HG03457 (cell line): ENCODE measurements around the gene KLF11.

Experiments used
- ATAC-seq: cut with Tn5 transposase; IDR thresholded peaks from one replicate; pipeline ENCODE4 v1.9.1; 2021; ENCODE audit warnings: moderate number of reproducible peaks; ENCODE audit not compliant: unreplicated experiment

The KLF11 gene

DNA sequence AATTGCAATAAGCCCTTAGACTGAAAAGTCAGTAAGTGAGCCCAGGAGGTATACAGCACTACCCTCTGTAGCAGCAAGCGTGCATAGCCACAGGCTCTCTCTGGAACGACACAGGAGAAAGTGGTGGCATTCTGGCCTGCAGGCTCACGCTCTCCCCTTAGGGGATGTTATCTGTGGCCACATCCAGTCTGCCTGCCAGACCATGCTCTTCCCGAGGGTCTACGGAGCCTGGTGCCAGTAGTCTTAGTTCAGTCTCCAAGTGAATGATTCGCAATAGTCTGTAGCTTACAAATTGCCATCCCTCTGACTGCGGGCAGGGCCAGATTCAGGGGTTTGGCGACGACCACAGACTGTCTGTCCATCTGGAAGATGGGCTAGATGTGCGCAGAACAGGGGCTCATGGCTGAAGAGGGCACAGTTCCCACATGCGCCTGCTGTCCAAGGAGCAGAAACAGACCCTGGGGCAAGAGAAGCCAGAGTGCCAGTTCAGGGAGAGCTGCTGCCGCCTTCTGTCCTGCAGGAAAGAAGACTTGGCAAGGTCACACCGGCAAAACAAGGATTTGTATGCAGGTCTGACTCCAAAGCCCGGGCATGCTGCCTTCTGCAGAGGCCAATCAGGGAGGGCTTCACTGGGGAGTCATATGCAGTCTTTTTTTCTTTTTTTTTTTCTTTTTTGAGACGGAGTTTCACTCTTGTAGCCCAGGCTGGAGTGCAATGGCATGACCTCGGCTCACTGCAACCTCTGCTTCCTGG is 3.5 kb upstream of the KLF11 start:
- ATAC-seq, result no peak

DNA sequence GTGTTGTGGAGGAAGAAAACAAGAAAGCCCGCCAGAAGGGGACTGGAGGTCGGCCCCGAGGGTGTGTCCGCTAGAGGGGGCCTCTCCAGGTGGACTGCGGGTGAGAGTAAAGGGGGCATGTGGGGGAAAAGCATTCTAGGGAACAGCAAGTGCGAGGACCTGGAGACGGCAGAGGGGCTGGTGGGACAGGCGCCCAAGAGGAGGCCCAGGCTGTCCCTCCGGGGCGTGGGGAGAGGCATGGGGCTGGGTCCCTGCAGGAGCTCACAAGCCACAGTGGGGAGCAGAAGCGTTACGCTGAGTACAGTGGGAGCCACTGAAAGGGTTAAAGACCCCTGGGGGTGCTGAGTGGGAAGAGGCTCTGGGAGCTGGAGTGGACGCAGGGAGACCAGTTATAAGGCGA is 1.6 kb upstream of the KLF11 start:
- no peak for ATAC-seq

DNA sequence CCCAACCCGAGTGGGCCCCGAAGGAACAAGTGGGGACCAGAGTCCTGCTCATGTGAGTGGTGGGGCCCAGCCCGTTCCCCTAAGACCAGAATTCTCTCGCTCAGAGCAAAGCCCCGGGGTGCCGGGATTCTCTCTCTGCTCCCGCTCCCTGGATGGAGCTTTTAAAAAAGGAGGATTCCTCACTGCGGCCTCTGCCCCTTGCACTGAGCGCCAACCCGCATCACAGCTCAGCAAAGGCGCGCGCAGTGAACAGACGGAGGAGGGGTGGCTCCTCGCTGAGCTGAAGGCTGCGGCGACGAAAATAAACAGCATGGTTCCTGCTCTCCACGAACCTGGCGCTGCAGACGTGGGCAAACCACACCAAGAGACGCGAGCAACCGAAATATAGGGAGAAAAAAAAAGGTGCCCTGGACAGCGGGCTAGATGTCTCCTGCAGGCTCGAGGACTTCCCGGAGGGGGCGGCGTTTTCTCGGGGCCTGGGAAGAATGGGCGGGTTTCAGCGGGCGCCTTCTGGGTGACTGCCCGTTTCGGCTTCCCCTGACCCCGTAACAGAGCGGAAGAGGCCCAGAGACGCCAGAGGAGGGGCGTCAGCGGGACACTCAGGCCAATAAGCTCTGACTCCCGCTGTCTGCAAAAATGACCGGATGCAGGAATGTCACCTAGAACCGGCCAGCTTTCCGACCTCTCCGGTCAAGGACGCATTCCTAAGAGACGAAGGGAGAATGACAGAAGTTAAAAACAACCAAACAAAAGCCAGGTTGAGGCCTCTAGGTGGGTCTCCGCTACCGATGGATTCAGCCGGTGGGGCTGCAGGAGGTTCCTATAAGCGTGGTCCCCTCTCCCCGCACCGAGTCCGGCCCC is 819 bp upstream of the KLF11 start:
- ATAC-seq, result no peak

DNA sequence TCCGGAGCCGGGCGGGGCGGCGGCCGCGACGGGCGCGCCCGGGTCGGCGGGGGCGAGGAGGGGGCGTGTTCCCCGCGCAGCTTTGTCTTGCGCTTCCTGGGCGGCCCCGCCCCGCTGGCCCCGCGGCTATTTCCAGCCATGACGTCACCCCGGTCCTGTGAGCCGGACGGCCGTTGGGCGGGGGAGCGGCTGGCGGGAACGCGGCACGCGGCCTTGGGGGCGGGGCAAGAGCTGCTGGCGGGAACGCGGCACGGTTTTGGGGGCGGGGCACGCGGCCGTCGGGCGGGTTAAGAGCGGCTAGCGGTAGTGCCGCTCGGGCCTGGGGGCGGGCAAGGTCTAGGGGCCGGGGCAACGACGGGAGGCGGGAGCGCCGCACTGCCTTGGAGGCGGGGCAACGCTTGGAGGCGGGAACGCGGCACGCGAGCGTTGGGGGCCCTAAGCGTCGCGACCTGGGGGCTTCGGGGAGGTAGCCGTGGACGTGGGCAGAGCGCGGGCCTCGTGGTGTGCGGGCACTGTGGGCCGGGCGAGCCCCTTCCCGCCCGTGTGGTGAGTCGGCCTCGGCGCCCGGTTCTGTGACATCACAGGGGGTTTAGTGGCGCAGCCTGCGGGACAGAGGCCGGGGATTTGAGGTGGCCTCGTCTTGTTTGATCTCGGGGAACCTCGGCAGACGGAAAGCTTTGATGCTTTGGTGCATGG is 704 bp downstream of the KLF11 start:
- peak; percentile 43 for ATAC-seq

DNA sequence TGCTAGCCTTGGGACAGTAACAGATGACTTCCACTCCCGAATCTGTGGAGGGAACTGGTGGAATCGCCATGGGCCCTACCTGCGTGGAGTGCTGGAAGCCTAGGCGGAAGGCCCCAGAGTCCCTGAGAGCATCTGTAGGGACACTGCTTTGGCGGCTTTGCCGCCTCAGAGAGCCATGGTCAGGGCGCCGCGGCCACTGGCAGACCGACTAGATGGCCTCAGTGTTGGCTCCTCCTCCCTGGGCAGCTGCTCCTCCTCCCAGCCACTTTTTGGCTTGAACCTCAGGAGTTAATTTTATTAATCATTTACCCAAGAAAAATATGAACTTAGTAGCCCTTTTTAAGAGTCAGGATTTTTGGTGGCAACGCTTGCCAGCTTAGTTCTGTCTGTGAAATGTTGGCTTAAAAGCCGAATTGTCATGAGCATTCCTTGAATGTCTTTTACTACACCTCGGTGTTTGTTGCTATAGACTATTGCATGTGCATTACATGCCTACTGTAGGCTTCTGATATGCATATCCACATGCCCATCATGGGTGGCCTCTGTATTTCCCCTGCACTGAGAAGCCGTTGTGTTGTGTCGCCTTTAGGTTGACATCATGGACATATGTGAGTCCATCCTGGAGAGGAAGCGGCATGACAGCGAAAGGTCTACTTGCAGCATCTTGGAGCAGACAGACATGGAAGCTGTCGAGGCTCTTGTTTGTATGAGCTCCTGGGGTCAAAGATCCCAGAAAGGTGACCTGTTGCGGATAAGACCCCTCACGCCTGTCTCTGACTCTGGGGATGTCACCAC is 2.4 kb downstream of the KLF11 start:
- no peak for ATAC-seq

DNA sequence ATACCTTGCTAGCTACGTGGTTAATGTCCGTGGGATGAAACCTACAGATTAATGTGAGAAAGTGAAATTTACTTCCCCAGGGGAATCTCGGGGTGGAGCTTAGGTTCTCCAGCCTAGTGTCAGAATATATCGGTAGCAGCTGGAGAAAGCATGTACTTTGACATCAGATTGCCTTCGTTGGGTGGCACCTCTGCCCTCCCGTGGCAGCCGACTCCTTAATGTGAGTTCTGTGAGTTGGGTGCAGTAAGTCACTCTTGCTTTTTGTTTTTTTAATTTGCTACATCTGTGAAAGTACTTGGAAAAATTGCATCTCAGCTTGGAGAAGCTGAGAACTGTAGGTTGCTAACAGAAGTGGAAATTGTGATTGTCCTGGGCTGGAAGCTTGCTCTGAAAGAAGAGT is 3.6 kb downstream of the KLF11 start:
- ATAC-seq, result no peak

DNA sequence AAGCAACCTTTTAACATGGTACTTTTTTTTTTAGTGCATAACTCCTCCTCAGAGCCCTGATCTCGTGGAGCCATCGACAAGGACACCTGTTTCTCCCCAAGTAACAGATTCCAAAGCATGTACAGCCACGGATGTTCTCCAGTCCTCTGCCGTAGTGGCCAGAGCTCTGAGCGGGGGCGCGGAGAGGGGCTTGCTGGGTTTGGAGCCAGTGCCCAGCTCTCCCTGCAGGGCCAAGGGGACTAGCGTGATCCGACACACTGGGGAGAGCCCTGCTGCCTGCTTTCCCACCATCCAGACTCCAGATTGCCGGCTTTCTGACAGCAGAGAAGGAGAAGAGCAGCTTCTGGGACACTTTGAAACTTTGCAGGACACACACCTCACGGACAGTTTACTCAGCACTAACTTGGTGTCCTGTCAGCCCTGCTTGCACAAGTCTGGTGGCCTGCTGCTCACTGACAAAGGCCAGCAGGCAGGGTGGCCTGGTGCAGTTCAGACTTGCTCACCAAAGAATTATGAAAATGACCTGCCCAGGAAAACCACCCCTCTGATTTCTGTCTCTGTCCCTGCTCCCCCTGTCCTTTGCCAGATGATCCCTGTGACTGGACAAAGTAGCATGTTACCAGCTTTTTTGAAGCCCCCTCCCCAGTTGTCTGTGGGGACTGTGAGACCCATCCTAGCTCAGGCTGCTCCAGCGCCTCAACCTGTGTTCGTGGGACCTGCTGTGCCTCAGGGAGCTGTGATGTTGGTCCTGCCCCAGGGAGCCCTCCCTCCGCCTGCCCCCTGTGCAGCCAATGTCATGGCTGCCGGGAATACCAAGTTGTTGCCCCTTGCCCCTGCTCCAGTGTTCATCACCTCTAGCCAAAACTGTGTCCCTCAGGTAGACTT is 4.5 kb downstream of the KLF11 start:
- ATAC-seq, result no peak

DNA sequence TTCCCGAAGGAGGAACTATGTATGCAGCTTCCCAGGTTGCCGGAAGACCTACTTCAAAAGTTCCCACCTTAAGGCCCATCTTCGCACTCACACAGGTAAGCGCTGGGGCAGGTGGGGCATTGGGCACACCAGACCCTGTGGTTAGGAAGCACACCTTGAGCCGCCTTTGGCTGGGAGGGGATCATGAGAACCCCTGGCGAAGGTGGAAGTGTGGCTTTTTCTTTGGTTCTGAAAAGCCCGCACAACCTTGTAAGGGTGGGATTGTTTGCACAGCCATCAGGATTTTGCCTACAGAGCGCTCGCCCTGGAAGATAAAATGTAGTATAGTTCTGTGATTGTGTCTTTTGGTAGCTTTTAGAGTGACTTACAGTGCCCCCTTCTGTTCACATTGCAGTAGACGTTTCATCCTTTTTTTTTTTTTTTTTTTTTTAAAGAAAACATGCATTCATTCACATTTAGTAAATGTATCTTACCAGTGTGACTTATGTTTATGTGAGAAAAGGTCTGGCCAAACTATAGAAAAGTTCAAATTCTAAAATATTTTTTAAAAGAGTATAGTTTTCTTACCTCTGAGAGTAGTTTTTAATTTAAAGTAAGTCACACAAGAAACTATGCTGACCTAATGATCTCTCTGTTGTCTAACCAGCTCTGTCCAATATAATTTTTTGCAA is 5.3 kb downstream of the KLF11 start:
- no peak for ATAC-seq

DNA sequence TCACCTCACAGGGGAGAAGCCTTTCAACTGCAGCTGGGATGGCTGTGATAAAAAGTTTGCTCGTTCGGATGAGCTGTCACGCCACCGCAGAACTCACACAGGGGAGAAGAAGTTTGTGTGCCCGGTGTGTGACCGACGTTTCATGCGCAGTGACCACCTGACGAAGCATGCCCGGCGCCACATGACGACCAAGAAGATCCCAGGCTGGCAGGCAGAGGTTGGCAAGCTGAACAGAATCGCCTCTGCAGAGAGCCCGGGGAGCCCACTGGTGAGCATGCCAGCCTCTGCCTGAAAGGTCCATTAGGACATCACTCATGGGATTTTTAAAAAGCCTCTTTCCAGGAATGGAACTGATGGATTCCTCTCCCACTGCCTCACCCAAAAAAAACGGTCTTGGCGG is 8.9 kb downstream of the KLF11 start:
- no peak for ATAC-seq

DNA sequence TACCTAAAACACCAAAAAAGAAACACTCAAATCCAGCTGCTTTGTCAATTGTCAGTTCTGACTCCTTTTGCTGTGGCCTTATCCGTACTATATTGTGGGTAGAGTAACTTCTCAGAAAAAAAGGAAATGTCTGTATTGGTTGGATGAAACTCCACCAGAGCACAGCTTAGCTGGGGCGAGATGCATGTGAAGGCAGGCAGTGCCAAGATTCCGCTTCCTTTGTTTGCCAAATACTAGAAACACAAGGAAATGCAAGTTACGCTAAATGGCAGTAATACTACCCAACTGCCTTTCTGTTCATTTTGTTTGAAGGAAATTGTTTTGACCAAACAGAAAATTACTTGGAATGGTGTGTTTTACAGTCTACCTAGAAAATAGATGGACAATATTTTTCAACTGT is 10.0 kb downstream of the KLF11 start:
- ATAC-seq, result no peak

DNA sequence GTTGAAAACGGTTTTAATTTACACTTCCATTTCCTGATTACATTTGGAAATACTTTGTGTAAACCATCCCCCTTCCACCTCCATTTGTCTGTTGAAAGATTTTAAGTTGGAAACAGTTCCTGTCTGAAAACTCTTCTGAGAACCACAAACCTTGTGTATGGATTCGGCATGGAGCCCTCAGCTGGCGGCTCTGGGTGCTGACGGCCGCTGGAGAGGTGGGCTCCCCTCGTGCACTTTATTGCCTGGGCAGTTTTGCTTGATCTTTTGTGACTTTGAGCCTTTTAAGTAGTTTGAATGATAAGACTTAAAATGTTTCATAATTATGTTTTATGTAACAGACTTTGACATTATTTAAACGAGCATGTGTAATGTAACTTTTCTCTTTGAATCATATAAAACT is 11.1 kb downstream of the KLF11 start:
- ATAC-seq, result no peak

DNA sequence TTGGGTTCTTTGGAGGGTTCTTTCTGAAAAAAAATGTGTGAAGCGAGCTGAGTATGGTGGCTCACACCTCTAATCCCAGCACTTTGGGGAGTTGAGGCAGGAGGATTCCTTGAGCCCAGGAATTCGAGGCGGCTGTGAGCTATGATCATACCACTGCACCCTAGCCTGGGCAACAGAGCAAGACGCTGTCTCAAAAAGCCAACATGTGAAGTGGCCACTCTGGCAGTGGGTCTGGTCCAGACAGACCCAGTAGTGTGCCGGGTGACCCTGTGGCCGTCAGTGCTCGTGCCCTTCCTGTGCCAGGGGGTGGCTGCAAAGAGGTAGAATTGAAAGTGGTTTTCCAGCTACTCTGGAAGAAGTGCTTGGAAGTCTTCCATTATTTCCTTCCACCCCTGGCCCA is 11.6 kb downstream of the KLF11 start:
- no peak for ATAC-seq

DNA sequence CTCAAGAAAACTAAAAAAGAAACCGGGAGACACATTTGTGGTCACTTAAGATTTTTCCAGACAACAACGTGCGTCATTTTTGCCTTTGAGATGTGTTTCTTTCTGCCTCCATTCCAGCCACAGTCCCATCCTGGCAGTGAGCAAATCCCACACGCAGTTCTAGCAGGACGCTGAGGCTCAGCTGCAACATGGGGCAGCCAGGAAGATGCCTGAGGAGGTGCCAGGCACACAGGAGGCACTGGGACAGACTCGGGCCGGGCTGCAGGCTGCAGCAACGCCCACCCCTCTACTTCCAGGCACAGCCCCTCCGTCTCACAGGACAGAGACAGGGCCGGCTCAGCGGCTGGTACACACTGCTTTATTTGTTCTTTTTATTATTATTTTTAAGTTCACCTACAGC is 13.1 kb downstream of the KLF11 start:
- no peak for ATAC-seq

DNA sequence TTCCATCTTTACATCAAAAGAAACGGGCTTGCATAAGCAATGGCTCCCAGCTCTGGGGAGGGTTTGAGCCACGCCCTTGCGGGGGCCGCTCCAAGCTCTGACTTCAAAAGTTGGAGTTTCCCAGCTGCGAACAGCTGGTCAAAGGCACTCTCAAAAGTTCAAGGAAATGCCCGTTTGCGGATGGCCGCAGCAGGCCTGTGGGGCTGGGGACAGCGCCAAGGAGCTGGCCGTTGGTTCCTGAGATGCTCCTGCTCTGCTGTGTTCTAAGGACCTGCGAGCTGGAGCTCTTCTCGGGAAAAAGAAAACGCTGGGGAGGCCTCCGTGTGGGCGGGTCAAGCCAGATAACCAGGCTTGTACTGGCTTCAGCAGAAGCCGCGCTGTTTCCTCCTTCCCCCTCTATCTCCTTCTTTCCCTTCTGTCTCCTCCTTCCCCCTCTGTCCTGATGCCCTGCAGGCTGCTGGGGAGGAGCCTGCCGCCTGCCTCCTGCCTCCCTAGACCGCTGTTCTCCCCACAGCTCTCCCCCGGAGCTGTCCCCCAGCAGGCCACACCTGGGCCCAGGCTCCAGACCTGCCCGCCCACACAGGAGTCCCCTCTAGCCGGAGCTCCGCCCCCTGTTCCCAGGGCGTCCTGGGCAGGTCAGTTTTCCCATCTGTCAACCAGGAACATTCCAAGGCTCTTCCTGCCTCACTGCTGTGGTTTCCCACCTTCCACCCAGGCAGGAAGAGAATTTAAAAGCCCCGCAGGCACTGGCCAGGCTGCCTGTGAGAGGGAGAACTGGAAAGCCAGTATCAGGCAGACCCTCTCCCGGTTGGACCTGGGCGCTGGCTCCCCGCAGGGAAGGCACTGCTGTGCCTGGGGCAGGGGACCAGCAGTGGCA is 14.1 kb downstream of the KLF11 start:
- no peak for ATAC-seq

DNA sequence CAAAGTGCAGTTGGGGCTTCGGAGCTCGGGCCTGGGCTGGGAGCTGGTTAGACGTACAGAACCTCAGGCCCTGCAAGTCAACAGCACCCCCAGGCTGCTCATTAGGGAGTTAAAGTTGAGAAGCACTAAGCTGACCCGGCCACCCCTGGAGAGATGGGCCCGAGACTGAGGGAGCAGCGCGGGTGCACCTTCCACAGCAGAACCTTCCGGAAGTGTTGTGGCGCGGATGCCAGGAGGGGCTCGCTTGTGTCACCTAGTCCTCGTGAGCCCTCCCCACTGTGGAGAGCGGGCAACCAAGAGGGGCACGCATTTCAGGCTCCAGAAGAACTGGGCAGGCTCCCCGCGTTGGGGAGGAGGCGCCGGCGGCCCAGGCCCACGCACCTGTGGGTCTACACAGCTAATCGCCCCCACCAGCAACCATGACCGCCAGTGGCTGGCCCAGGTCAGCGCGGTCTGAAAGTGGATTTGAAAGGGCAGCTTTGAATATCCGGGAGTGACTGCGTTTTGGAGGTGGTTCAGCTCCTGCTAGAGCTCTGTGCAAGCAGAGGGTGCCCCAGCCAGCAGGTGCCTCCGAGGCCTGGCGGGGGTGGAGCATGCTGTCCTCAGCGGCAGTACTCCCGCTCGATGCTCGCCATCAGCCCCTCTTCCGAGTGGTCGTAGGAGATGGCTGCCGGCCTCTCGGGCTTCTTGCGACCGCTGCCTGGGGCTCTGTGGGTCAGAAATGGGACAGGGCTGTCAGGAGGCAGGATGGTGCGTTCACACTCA is 15.1 kb downstream of the KLF11 start:
- ATAC-seq, result no peak

DNA sequence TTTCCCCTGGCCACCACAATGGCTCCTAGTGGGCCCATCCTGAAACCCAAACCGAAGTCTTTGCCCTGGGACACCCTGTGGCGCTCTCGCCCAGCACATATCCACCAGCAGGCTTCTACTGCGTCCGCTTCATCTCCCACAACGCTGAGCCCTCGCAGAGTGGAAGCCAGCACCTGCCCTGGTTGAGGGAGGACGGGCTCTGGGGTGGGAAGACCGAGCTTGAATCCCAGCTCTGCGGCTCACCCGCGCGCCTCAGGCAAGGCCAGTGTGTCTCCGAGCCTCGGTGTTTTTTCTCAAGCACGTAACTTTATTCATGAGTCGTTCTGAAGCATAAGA is 15.6 kb downstream of the KLF11 start:
- no peak for ATAC-seq

DNA sequence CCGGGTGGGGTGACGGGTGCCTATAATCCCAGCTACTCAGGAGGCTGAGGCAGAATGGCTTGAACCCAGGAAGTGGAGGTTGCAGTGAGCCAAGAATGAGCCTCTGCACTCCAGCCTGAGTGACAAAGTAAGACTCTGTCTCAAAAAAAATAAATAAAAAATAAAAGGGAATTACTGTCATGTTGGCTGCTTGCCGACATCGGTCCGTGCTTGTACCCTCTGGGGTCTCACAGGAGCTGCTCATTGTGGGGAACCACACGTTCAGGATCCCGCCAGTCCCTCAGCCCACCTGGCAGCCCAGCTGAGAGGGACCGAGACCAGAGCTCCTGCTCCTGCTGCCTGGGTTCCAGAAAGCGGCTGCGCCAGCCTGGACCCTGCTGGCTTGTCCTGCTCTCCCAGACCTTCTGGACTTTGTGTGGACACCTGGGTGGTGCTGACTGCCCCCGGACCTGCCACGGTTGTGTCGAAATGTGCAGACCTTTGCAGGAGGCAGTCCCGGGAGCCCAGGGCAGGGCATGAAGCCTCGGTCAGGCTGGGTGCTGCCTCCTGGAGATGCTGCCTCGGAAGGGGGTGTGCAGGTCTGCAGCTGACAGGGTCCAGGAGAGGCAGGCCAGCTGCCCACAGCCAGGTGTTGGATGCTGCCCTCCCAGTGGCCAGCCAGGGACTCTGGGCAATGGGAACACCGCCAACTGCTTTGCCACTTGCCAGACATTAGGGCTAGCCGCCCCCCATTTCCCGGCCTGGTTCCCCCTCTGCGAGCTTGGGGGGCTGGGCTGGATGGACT is 16.4 kb downstream of the KLF11 start:
- no peak for ATAC-seq
